ENCODE data around the gene PARK7. TPM values are rescaled to one million over a fixed set of nuclear protein-coding genes. Genes with fewer than 3 reads are reported as not detected.

Gene PARK7
- total RNA-seq, 2 experiments from 2014 or later = 138 to 306 TPM

- Histone ChIP-seq H3K4me3 (ENCODE audit: low read depth, low read length, poor library complexity, severe bottlenecking) (no peak overlapping the region), H3K79me2 (ENCODE audit: insufficient read depth, low read depth, low read length) (no peaks in the 10 kb centered on the region), H3K9me3 (ENCODE audit: low read length) (no peaks in the 10 kb centered on the region), H2AFZ (ENCODE audit: low read length) (no peak overlapping the region), H3K4me2 (ENCODE audit: low read length) (no peak overlapping the region), H3K36me3 (ENCODE audit: insufficient read depth, low read length) (peaks cover 62% of the 10 kb centered on the region), H3K27ac (ENCODE audit: low read depth, low read length, poor library complexity, severe bottlenecking) (no peak overlapping the region), H4K20me1 (ENCODE audit: insufficient read depth, low read length) (no peaks in the 10 kb centered on the region; the same call in 1 of the 2 replicates), H3K4me1 (ENCODE audit: insufficient read depth, low read length, poor library complexity, severe bottlenecking) (no peaks in the 10 kb centered on the region), H3K9me2 (ENCODE audit: insufficient read depth, low read length) (no peaks in the 10 kb centered on the region)
- ChIA-PET CTCF (ENCODE audit: unreplicated experiment) (no interaction called here), POLR2A (interaction anchor here (0.7 kb wide), 1 partner anchor 31 kb away, joined by 4 read pairs; no protein-coding TSS in a partner anchor)
- TF ChIP-seq EZH2phosphoT487 (IDR thresholded peaks at IDR 0.05; ENCODE audit: borderline replicate concordance, low read depth, low read length) (no peak), CTCF (conservative IDR thresholded peaks at IDR 0.05; ENCODE audit: low read length) (no peak)
- no peak for DNase-seq (ENCODE audit: low spot score)
- intact Hi-C loops (cut with micrococcal nuclease; ENCODE audit: unreplicated experiment) = no loop called here
- no TSS peak for BruUV-seq (replicated peaks)
Measured at GRCh38 chr1:7985851-7986612, 24.5 kb downstream of the PARK7 start.

- ChIA-PET CTCF (ENCODE audit: unreplicated experiment) (no interaction called here), POLR2A (no interaction called here)
- Histone ChIP-seq H2AFZ (ENCODE audit: low read length) (no peak overlapping the region), H3K36me3 (ENCODE audit: insufficient read depth, low read length) (peaks cover 51% of the 10 kb centered on the region), H3K4me3 (ENCODE audit: low read depth, low read length, poor library complexity, severe bottlenecking) (no peak overlapping the region), H3K9me2 (ENCODE audit: insufficient read depth, low read length) (no peaks in the 10 kb centered on the region), H3K27ac (ENCODE audit: low read depth, low read length, poor library complexity, severe bottlenecking) (no peak overlapping the region), H3K4me1 (ENCODE audit: insufficient read depth, low read length, poor library complexity, severe bottlenecking) (no peaks in the 10 kb centered on the region), H3K9me3 (ENCODE audit: low read length) (no peaks in the 10 kb centered on the region), H3K4me2 (ENCODE audit: low read length) (no peak overlapping the region), H3K79me2 (ENCODE audit: insufficient read depth, low read depth, low read length) (no peaks in the 10 kb centered on the region), H4K20me1 (ENCODE audit: insufficient read depth, low read length) (no peaks in the 10 kb centered on the region; the same call in 1 of the 2 replicates)
- DNase-seq (ENCODE audit: low spot score) = no peak
- no TSS peak for BruUV-seq (replicated peaks)
- intact Hi-C loops (cut with micrococcal nuclease; ENCODE audit: unreplicated experiment) = no loop called here
- no peak for TF ChIP-seq CTCF (conservative IDR thresholded peaks at IDR 0.05; ENCODE audit: low read length)
- no peak for TF ChIP-seq EZH2phosphoT487 (IDR thresholded peaks at IDR 0.05; ENCODE audit: borderline replicate concordance, low read depth, low read length)
Measured at GRCh38 chr1:7987528-7987927, 26.0 kb downstream of the PARK7 start.

- Histone ChIP-seq H3K36me3 (ENCODE audit: insufficient read depth, low read length) (peaks cover 41% of the 10 kb centered on the region), H2AFZ (ENCODE audit: low read length) (no peak overlapping the region), H3K9me3 (ENCODE audit: low read length) (no peaks in the 10 kb centered on the region), H3K79me2 (ENCODE audit: insufficient read depth, low read depth, low read length) (no peaks in the 10 kb centered on the region), H3K4me1 (ENCODE audit: insufficient read depth, low read length, poor library complexity, severe bottlenecking) (peaks cover 1% of the 10 kb centered on the region), H3K4me3 (ENCODE audit: low read depth, low read length, poor library complexity, severe bottlenecking) (no peak overlapping the region), H4K20me1 (ENCODE audit: insufficient read depth, low read length) (no peaks in the 10 kb centered on the region), H3K4me2 (ENCODE audit: low read length) (no peak overlapping the region), H3K9me2 (ENCODE audit: insufficient read depth, low read length) (no peaks in the 10 kb centered on the region), H3K27ac (ENCODE audit: low read depth, low read length, poor library complexity, severe bottlenecking) (no peak overlapping the region)
- intact Hi-C loops (cut with micrococcal nuclease; ENCODE audit: unreplicated experiment) = no loop called here
- ChIA-PET POLR2A (no interaction called here), CTCF (ENCODE audit: unreplicated experiment) (no interaction called here)
- BruUV-seq (replicated peaks) = no TSS peak
- TF ChIP-seq EZH2phosphoT487 (IDR thresholded peaks at IDR 0.05; ENCODE audit: borderline replicate concordance, low read depth, low read length) (no peak), CTCF (conservative IDR thresholded peaks at IDR 0.05; ENCODE audit: low read length) (no peak)
- DNase-seq (ENCODE audit: low spot score) = no peak
Measured at GRCh38 chr1:7988576-7988975, 27.1 kb downstream of the PARK7 start.
